Lung (tissue), 12 donors: ENCODE measurements around the gene TUBGCP5. TPM values are rescaled to one million over a fixed set of nuclear protein-coding genes. Genes with fewer than 3 reads are reported as not detected.
A peak's percentile ranks its signal among the peaks of the same experiment; 100 is the strongest.

ENCODE experiments used
- ATAC-seq: fragments of 200-7000 bp; cut with Tn5 transposase; one replicate; pipeline ENCODE4 v1.9.1; 2020; ENCODE audit warnings: moderate number of reproducible peaks; ENCODE audit not compliant: insufficient read depth, low FRiP score
- DNase-seq, 3 donors: peaks; one replicate each; pipeline ENCODE4 v3.0.0-alpha.2; 2013 to 2017
- H3K27ac ChIP-seq, 2 donors: one replicate each; pipeline ENCODE4 v1.5.1; 2013; ENCODE audit warnings: mild to moderate bottlenecking in 2 of 2, moderate library complexity in 2 of 2, control low read depth in 1 of 2, inconsistent platforms in 1 of 2, low read depth in 1 of 2, low read length in 1 of 2
- H3K27me3 ChIP-seq, 3 donors: one replicate each; pipeline ENCODE4 v1.5.1; 2013; ENCODE audit warnings: low read length in 2 of 3; ENCODE audit not compliant: control insufficient read depth in 3 of 3, insufficient read depth in 3 of 3
- H3K36me3 ChIP-seq, 4 donors: one replicate each; pipeline ENCODE4 v1.5.1; 2013; ENCODE audit warnings: low read length in 4 of 4, mild to moderate bottlenecking in 1 of 4, moderate library complexity in 1 of 4; ENCODE audit not compliant: control insufficient read depth in 4 of 4, insufficient read depth in 4 of 4
- H3K4me1 ChIP-seq, 5 donors: one replicate each; pipeline ENCODE4 v1.5.1; 2013; ENCODE audit warnings: low read length in 5 of 5, mild to moderate bottlenecking in 2 of 5, moderate library complexity in 1 of 5; ENCODE audit not compliant: control insufficient read depth in 5 of 5, insufficient read depth in 5 of 5
- H3K4me3 ChIP-seq: one replicate; pipeline ENCODE4 v1.5.1; 2013; ENCODE audit warnings: mild to moderate bottlenecking, control low read depth, moderate library complexity
- H3K9ac ChIP-seq, 2 donors: one replicate each; pipeline ENCODE4 v1.5.1; 2013; ENCODE audit warnings: low read length in 2 of 2, control low read depth in 1 of 2; ENCODE audit not compliant: insufficient read depth in 1 of 2
- H3K9me3 ChIP-seq, 4 donors: one replicate each; pipeline ENCODE4 v1.5.1; 2013; ENCODE audit warnings: low read length in 3 of 4, mild to moderate bottlenecking in 1 of 4, moderate library complexity in 1 of 4; ENCODE audit not compliant: control insufficient read depth in 4 of 4, insufficient read depth in 3 of 4
- CTCF ChIP-seq: IDR thresholded peaks from 2 replicates; pipeline ENCODE4 v1.5.1; 2012; ENCODE audit warnings: mild to moderate bottlenecking; ENCODE audit errors: control extremely low read depth, extremely low read depth
- WGBS, 2 donors: extraction: QIAGEN DNeasy Blood & Tissue Kit; methylation state at CpG; one replicate each; pipeline ENCODE4 v1.1.7; 2013; 5-methylcytosine and 5-hydroxymethylcytosine counted together
- polyA plus RNA-seq, 2 donors: library from polyadenylated mRNA; stranded (reverse); fragments of 200-250 nt; gene quantifications; one replicate each; pipeline ENCODE4 v1.2.1, GENCODE V29; 2013
- total RNA-seq, 2 donors: library from RNA; depleted of rRNA in 1 of 2; stranded (reverse); fragments of >200 nt in 1 of 2; gene quantifications; one replicate each; pipeline ENCODE4 v1.2.1, GENCODE V29; 2014 to 2021
- donor health status: control.
- donor health status: control.
- donor health status: Bipolar disorder and iron deficiency.
- donor health status: healthy.
- donor health status: DM: yes; HTN: yes; CAD: no.

TUBGCP5 gene
- total and polyA plus RNA-seq, 4 donors: 6.2 to 34.7 (median 11.8) TPM

DNA sequence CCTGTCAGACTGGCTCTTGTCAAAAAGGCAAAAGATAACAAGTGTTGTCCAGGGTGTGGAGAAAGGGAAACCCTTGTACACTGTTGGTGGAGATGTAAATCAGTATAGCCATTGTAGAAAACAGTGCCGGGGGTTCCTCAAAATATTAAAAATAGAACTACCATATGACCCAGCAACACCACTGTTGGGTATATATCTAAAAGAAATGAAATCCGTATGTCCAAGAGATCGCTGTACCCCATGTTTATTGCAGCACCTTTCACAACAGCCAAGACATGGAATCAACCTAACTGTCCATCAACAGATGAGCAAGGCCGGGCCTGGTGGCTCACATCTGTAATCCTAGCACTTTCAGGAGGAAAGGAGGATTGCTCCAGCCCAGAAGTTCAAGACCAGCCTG lies 65.4 kb downstream of the TUBGCP5 start:
- Histone ChIP-seq H3K4me3 (no peak overlapping the region), H3K36me3 (no peaks in the 10 kb centered on the region), H3K4me1 (peaks cover 2 to 7% (median 4%) of the 10 kb centered on the region in 5 donors), H3K27me3 (no peaks in the 10 kb centered on the region), H3K9ac (no peak overlapping the region), H3K27ac (no peak overlapping the region), H3K9me3 (no peaks in the 10 kb centered on the region)
- no peak for ATAC-seq
- no peak for TF ChIP-seq CTCF
- 70 to 78% methylated on average over 4 of the region's 4 CpGs for WGBS, 2 donors
- no peak for DNase-seq

DNA sequence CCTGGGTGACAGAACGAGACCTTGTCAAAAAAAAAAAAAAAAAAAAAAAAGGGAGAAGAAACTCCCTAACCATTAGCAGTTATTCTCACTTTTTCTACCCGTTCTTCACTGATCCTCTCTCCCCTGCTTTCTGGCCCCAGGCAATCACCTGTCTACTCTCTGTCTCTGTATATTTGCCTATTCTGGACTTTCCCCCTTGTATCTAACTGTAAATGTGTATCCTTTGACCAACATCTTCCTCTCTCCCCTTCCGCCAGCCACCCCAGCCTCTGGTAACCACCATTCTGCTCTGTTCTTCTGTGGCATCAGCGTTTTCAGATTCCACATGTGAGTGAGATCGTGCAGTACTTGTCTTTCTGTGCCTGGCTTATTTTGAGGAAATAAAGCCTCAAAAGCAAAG lies 66.1 kb downstream of the TUBGCP5 start:
- Histone ChIP-seq H3K27me3 (no peaks in the 10 kb centered on the region), H3K9me3 (no peaks in the 10 kb centered on the region), H3K4me1 (peaks cover 0 to 8% (median 0%) of the 10 kb centered on the region in 5 donors), H3K4me3 (no peak overlapping the region), H3K9ac (no peak overlapping the region), H3K27ac (no peak overlapping the region), H3K36me3 (no peaks in the 10 kb centered on the region)
- ATAC-seq: no peak
- TF ChIP-seq CTCF: no peak
- WGBS, 2 donors: 41 to 59% methylated on average over 4 to 5 of the region's 5 CpGs
- DNase-seq: no peak

- Histone ChIP-seq H3K27ac (no peak overlapping the region), H3K9me3 (no peaks in the 10 kb centered on the region), H3K9ac (no peak overlapping the region), H3K4me1 (peaks cover 0 to 10% (median 3%) of the 10 kb centered on the region in 5 donors), H3K36me3 (peaks cover 0 to 3% (median under 1%) of the 10 kb centered on the region in 4 donors), H3K4me3 (no peak overlapping the region), H3K27me3 (no peaks in the 10 kb centered on the region)
- DNase-seq: no peak
- no peak for ATAC-seq
- TF ChIP-seq CTCF: no peak
- WGBS, 2 donors: 97 to 98% methylated on average over 3 of the region's 3 CpGs
These were observed 69.9 kb downstream of the TUBGCP5 start for GRCh38 chr15:22969489-22969888.

DNA sequence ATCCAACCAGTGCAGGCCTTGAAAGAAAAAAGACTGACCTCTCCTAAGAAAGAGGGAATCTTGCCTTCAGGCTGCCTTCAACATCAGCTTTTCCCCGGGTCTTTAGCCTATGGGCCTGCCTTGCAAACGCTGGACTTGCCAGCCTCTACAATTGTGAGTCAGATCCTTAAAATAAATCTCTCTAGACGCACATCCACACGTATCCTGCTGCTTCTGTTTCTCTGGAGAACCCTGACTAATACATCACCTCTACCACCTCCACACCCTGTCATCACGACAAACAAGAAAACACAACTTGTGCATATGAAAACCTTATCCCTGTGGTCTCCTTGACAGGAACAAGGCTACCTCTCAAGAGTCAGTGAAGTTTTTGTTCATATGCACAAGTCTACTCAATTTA lies 71.0 kb downstream of the TUBGCP5 start:
- Histone ChIP-seq H3K36me3 (peaks cover 0 to 3% (median under 1%) of the 10 kb centered on the region in 4 donors), H3K27ac (peak overlapping the region in 1 of 2 donors; percentile 73), H3K9ac (no peak overlapping the region), H3K4me3 (no peak overlapping the region), H3K4me1 (peaks cover 0 to 17% (median 8%) of the 10 kb centered on the region in 5 donors), H3K27me3 (no peaks in the 10 kb centered on the region), H3K9me3 (no peaks in the 10 kb centered on the region)
- 56 to 82% methylated on average over 5 of the region's 5 CpGs for WGBS, 2 donors
- no peak for DNase-seq
- no peak for ATAC-seq
- TF ChIP-seq CTCF: no peak
